HEK293 (cell line): Measurements from ENCODE around the gene NFKBIE.

Experiments
- CTCF ChIA-PET: fragments of 350-600 bp; formaldehyde crosslinking; extraction: SDS; loops from one replicate; lab custom pipeline; 2021; ENCODE audit warnings: antibody characterized with exemption; lab: Yijun Ruan, JAX
- POLR2A ChIA-PET: fragments of 300-600 bp; formaldehyde crosslinking; extraction: SDS; loops from one replicate; lab custom pipeline; 2020; ENCODE audit warnings: antibody characterized with exemption, inconsistent platforms; lab: Yijun Ruan, JAX
- H3K27ac ChIP-seq: fragments of 200-500 bp; sonication (Bioruptor generic); 2 replicates; pipeline ENCODE4 v1.5.1; 2014; ENCODE audit warnings: low read depth, low read length, control low read depth, inconsistent platforms; ENCODE audit errors: extremely low read depth
- H3K36me3 ChIP-seq, 2 experiments: fragments of 200-500 bp in 1 of 2; sonication (Bioruptor generic) in 1 of 2; 1 replicate in 1 of 2; 2 replicates in 1 of 2; pipeline ENCODE4 v1.5.1; 2014 to 2017; ENCODE audit warnings: inconsistent platforms in 2 of 2, low read length in 2 of 2; ENCODE audit not compliant: control insufficient read depth in 2 of 2, insufficient read depth in 1 of 2
- H3K4me1 ChIP-seq: fragments of 200-500 bp; sonication (Bioruptor generic); 2 replicates; pipeline ENCODE4 v1.5.1; 2014; ENCODE audit warnings: mild to moderate bottlenecking, low read length, inconsistent platforms; ENCODE audit not compliant: control insufficient read depth, insufficient read depth
- H3K4me3 ChIP-seq: 2 replicates; pipeline ENCODE4 v1.5.1; 2011; ENCODE audit warnings: low read depth, mild to moderate bottlenecking, control low read depth, low read length, moderate library complexity
- H3K9me3 ChIP-seq: fragments of 200-500 bp; sonication (Bioruptor generic); 2 replicates; pipeline ENCODE4 v1.5.1; 2014; ENCODE audit warnings: low read depth, low read length, inconsistent platforms; ENCODE audit not compliant: control insufficient read depth, insufficient read depth
- GLIS1 ChIP-seq: fragments of 450-650 bp; formaldehyde crosslinking; IDR thresholded peaks from 2 replicates; pipeline ENCODE4 v1.5.1; 2016; ENCODE audit warnings: missing biosample characterization, missing genetic modification characterization
- HOXC10 ChIP-seq: sonication (generic); formaldehyde crosslinking; IDR thresholded peaks from 2 replicates; pipeline ENCODE4 v1.8.1; 2023; ENCODE audit warnings: mild to moderate bottlenecking, missing genetic modification reagents
- KLF1 ChIP-seq: fragments of 450-650 bp; formaldehyde crosslinking; IDR thresholded peaks from 2 replicates; pipeline ENCODE4 v1.5.1; 2016; ENCODE audit warnings: missing biosample characterization, missing genetic modification characterization
- PRDM1 ChIP-seq: fragments of 450-650 bp; formaldehyde crosslinking; IDR thresholded peaks from 2 replicates; pipeline ENCODE4; 2016; ENCODE audit warnings: missing biosample characterization, missing genetic modification characterization
- ZFHX2 ChIP-seq: fragments of 450-650 bp; formaldehyde crosslinking; conservative IDR thresholded peaks from 2 replicates; pipeline ENCODE4 v1.5.1; 2016; ENCODE audit warnings: missing biosample characterization, missing genetic modification characterization
- ZNF248 ChIP-seq: fragments of 450-650 bp; formaldehyde crosslinking; IDR thresholded peaks from 2 replicates; pipeline ENCODE4 v1.5.1; 2017; ENCODE audit warnings: missing biosample characterization, missing genetic modification characterization
- ZNF311 ChIP-seq: fragments of 450-650 bp; formaldehyde crosslinking; IDR thresholded peaks from 2 replicates; pipeline ENCODE4 v1.5.1; 2017; ENCODE audit warnings: missing biosample characterization, missing genetic modification characterization, borderline replicate concordance
- ZNF350 ChIP-seq: fragments of 450-650 bp; formaldehyde crosslinking; IDR thresholded peaks from 2 replicates; pipeline ENCODE4 v1.5.0; 2017; ENCODE audit warnings: missing biosample characterization, mild to moderate bottlenecking, missing genetic modification characterization
- ZNF391 ChIP-seq: fragments of 450-650 bp; formaldehyde crosslinking; IDR thresholded peaks from 2 replicates; pipeline ENCODE4 v1.5.1; 2016; ENCODE audit warnings: low read depth, missing biosample characterization, missing genetic modification characterization, borderline replicate concordance
- ZNF473 ChIP-seq: fragments of 450-650 bp; formaldehyde crosslinking; IDR thresholded peaks from 2 replicates; pipeline ENCODE4 v1.5.1; 2017; ENCODE audit warnings: missing biosample characterization, missing genetic modification characterization
- ZNF48 ChIP-seq: fragments of 450-650 bp; formaldehyde crosslinking; IDR thresholded peaks from 2 replicates; pipeline ENCODE4 v1.5.1; 2016; ENCODE audit warnings: missing biosample characterization, missing genetic modification characterization
- ZNF555 ChIP-seq: fragments of 450-650 bp; formaldehyde crosslinking; conservative IDR thresholded peaks from 2 replicates; pipeline ENCODE4 v1.5.1; 2017; ENCODE audit warnings: missing biosample characterization, mild to moderate bottlenecking, missing genetic modification characterization, inconsistent platforms
- ZNF560 ChIP-seq: fragments of 450-650 bp; formaldehyde crosslinking; IDR thresholded peaks from 2 replicates; pipeline ENCODE4 v1.5.1; 2017; ENCODE audit warnings: missing biosample characterization, missing genetic modification characterization, borderline replicate concordance
- ZNF76 ChIP-seq: fragments of 450-650 bp; formaldehyde crosslinking; IDR thresholded peaks from 2 replicates; pipeline ENCODE4; 2016; ENCODE audit warnings: low read depth, missing biosample characterization, missing genetic modification characterization, borderline replicate concordance
- TF ChIP-seq, protein P1 (sequence below): fragments of 450-650 bp; formaldehyde crosslinking; IDR thresholded peaks from 2 replicates; pipeline ENCODE4 v1.5.1; 2016; ENCODE audit warnings: missing biosample characterization, missing genetic modification characterization, borderline replicate concordance
- TF ChIP-seq, protein P2 (sequence below): sonication (generic); formaldehyde crosslinking; IDR thresholded peaks from 2 replicates; pipeline ENCODE4 v1.8.1; 2022; ENCODE audit warnings: mild to moderate bottlenecking, moderate library complexity, missing genetic modification reagents
- TF ChIP-seq, protein P3 (sequence below): fragments of 450-650 bp; formaldehyde crosslinking; IDR thresholded peaks from 2 replicates; pipeline ENCODE4 v1.5.1; 2016; ENCODE audit warnings: missing biosample characterization, missing genetic modification characterization
- TF ChIP-seq, protein P4 (sequence below): fragments of 450-650 bp; formaldehyde crosslinking; IDR thresholded peaks from 2 replicates; pipeline ENCODE4 v1.5.1; 2016; ENCODE audit warnings: missing biosample characterization, missing genetic modification characterization
- TF ChIP-seq, protein P5 (sequence below): fragments of 450-650 bp; formaldehyde crosslinking; IDR thresholded peaks from 2 replicates; pipeline ENCODE4 v1.5.1; 2016; ENCODE audit warnings: missing biosample characterization, missing genetic modification characterization, low read depth
- TF ChIP-seq, protein P6 (sequence below): fragments of 450-650 bp; formaldehyde crosslinking; IDR thresholded peaks from 2 replicates; pipeline ENCODE4 v1.5.1; 2016; ENCODE audit warnings: missing biosample characterization, missing genetic modification characterization

The NFKBIE gene

DNA sequence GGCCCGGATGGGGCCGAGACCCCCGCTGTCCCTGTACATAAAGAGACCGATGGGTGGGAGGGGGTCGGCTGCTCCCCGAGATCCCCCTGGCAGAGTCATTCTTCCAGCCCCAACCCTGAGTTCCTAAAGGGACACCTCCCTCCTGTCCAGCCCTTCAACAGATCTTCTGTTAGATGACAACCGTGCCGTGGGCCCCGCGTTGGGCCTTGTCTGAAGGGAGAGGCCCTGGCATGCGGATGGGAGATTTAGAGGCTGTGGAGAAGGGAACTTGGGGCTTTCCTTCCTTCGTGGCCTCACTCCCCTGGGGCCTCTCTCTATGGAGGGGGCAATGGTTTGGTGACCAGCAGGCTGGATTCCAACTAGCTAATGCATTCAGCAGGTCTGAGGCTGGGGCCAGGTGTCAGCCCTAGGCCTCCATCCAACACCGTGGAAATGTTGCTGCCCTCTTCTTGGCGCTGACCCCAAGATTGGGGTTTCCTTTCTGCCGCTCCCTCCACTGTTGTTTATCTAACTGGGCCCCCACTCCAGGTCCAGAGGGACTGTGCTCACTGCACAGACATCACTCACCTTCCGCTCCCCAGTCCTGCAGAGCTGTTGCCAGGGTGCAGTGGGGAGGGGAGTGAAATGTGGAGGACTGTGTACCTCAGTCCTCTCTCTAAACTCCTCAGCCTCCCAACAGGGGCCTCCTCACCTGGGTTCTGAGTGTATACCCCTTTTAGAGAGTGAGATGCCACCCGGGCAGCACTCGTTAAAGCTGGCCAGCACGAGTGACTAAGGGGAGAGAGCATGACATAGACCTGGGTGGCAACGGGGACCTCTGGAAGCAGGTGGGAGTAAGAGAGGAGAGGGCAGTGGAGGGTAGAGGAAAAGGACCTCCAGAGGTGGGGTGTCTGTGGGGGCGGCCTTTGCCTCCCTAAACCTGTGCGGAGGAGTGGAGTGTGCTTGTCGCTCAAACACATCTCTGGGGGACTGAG lies 11.6 kb upstream of the NFKBIE start (continued):
- TF ChIP-seq, protein P1, sequence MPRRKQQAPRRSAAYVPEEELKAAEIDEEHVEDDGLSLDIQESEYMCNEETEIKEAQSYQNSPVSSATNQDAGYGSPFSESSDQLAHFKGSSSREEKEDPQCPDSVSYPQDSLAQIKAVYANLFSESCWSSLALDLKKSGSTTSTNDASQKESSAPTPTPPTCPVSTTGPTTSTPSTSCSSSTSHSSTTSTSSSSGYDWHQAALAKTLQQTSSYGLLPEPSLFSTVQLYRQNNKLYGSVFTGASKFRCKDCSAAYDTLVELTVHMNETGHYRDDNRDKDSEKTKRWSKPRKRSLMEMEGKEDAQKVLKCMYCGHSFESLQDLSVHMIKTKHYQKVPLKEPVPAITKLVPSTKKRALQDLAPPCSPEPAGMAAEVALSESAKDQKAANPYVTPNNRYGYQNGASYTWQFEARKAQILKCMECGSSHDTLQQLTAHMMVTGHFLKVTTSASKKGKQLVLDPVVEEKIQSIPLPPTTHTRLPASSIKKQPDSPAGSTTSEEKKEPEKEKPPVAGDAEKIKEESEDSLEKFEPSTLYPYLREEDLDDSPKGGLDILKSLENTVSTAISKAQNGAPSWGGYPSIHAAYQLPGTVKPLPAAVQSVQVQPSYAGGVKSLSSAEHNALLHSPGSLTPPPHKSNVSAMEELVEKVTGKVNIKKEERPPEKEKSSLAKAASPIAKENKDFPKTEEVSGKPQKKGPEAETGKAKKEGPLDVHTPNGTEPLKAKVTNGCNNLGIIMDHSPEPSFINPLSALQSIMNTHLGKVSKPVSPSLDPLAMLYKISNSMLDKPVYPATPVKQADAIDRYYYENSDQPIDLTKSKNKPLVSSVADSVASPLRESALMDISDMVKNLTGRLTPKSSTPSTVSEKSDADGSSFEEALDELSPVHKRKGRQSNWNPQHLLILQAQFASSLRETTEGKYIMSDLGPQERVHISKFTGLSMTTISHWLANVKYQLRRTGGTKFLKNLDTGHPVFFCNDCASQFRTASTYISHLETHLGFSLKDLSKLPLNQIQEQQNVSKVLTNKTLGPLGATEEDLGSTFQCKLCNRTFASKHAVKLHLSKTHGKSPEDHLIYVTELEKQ = no peak
- TF ChIP-seq ZNF391 (no peak), ZNF76 (tag by site-specific recombination) (no peak), ZNF248 (tag by site-specific recombination) (no peak), ZNF48 (tag by site-specific recombination) (no peak), ZNF473 (tag by site-specific recombination) (no peak), ZNF560 (tag by site-specific recombination) (no peak), ZFHX2 (tag by site-specific recombination) (0 out of 2 replicates have a peak, but pooled peaks have one; percentile 10), GLIS1 (tag by site-specific recombination) (no peak), ZNF555 (no peak), ZNF311 (no peak)
- TF ChIP-seq, protein P2, sequence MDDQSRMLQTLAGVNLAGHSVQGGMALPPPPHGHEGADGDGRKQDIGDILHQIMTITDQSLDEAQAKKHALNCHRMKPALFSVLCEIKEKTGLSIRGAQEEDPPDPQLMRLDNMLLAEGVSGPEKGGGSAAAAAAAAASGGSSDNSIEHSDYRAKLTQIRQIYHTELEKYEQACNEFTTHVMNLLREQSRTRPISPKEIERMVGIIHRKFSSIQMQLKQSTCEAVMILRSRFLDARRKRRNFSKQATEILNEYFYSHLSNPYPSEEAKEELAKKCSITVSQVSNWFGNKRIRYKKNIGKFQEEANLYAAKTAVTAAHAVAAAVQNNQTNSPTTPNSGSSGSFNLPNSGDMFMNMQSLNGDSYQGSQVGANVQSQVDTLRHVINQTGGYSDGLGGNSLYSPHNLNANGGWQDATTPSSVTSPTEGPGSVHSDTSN (CRISPR knock-in tag) = no peak
- TF ChIP-seq, protein P3, sequence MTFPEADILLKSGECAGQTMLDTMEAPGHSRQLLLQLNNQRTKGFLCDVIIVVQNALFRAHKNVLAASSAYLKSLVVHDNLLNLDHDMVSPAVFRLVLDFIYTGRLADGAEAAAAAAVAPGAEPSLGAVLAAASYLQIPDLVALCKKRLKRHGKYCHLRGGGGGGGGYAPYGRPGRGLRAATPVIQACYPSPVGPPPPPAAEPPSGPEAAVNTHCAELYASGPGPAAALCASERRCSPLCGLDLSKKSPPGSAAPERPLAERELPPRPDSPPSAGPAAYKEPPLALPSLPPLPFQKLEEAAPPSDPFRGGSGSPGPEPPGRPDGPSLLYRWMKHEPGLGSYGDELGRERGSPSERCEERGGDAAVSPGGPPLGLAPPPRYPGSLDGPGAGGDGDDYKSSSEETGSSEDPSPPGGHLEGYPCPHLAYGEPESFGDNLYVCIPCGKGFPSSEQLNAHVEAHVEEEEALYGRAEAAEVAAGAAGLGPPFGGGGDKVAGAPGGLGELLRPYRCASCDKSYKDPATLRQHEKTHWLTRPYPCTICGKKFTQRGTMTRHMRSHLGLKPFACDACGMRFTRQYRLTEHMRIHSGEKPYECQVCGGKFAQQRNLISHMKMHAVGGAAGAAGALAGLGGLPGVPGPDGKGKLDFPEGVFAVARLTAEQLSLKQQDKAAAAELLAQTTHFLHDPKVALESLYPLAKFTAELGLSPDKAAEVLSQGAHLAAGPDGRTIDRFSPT (tag by site-specific recombination) = no peak
- TF ChIP-seq, protein P4, sequence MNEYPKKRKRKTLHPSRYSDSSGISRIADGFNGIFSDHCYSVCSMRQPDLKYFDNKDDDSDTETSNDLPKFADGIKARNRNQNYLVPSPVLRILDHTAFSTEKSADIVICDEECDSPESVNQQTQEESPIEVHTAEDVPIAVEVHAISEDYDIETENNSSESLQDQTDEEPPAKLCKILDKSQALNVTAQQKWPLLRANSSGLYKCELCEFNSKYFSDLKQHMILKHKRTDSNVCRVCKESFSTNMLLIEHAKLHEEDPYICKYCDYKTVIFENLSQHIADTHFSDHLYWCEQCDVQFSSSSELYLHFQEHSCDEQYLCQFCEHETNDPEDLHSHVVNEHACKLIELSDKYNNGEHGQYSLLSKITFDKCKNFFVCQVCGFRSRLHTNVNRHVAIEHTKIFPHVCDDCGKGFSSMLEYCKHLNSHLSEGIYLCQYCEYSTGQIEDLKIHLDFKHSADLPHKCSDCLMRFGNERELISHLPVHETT (tag by site-specific recombination) = no peak

DNA sequence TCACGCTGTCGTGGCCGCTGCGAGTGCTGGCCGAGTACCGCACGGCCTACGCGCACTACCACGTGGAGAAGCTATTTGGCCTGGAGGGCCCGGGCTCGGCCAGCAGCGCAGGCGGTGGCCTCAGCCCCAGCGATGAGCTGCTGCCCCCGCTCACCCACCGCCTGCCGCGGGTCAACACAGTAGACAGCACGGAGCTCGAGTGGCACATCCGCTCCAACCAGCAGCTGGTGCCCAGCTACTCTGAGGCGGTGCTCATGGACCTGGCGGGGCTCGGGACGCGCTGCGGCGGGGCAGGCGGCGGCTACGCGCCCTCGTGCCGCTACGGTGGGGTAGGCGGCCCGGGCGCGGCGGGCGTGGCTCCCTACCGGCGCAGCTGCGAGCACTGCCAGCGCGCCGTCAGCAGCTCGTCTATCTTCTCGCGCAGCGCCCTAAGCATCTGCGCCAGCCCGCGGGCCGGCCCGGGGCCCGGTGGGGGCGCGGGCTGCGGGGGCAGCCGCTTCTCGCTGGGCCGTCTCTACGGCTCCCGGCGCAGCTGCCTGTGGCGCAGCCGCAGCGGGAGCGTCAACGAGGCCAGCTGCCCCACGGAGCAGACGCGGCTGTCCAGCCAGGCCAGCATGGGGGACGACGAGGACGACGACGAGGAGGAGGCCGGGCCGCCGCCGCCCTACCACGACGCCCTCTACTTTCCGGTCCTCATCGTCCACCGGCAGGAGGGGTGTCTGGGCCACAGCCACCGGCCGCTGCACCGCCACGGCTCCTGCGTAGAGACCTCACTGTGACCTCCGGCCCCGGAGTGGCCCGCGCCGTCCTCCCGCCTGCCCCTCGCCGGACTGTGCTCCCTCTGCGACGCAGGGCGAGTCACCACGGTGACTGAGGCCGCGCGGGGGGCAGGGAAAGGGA lies 10.6 kb upstream of the NFKBIE start:
- ChIA-PET POLR2A (no interaction called here), CTCF (interaction anchor here (0.7 to 1.6 kb wide), 2 partner anchors 23 to 582 kb away, joined by 4 to 7 read pairs; no protein-coding TSS in a partner anchor)
- no peaks in the 10 kb centered on the region for H3K9me3 ChIP-seq
- no peak overlapping the region for H3K4me3 ChIP-seq
- no peaks in the 10 kb centered on the region for H3K36me3 ChIP-seq
- H3K4me1 ChIP-seq = no peaks in the 10 kb centered on the region
- H3K27ac ChIP-seq = no peak overlapping the region
- TF ChIP-seq, protein P5, sequence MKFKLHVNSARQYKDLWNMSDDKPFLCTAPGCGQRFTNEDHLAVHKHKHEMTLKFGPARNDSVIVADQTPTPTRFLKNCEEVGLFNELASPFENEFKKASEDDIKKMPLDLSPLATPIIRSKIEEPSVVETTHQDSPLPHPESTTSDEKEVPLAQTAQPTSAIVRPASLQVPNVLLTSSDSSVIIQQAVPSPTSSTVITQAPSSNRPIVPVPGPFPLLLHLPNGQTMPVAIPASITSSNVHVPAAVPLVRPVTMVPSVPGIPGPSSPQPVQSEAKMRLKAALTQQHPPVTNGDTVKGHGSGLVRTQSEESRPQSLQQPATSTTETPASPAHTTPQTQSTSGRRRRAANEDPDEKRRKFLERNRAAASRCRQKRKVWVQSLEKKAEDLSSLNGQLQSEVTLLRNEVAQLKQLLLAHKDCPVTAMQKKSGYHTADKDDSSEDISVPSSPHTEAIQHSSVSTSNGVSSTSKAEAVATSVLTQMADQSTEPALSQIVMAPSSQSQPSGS (tag by site-specific recombination) = no peak
- TF ChIP-seq ZNF350 (tag by site-specific recombination) (no peak), KLF1 (tag by site-specific recombination) (no peak), HOXC10 (CRISPR knock-in tag) (no peak), PRDM1 (tag by site-specific recombination) (no peak)
- TF ChIP-seq, protein P6, sequence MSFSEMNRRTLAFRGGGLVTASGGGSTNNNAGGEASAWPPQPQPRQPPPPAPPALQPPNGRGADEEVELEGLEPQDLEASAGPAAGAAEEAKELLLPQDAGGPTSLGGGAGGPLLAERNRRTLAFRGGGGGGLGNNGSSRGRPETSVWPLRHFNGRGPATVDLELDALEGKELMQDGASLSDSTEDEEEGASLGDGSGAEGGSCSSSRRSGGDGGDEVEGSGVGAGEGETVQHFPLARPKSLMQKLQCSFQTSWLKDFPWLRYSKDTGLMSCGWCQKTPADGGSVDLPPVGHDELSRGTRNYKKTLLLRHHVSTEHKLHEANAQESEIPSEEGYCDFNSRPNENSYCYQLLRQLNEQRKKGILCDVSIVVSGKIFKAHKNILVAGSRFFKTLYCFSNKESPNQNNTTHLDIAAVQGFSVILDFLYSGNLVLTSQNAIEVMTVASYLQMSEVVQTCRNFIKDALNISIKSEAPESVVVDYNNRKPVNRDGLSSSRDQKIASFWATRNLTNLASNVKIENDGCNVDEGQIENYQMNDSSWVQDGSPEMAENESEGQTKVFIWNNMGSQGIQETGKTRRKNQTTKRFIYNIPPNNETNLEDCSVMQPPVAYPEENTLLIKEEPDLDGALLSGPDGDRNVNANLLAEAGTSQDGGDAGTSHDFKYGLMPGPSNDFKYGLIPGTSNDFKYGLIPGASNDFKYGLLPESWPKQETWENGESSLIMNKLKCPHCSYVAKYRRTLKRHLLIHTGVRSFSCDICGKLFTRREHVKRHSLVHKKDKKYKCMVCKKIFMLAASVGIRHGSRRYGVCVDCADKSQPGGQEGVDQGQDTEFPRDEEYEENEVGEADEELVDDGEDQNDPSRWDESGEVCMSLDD = no peak
